ENCODE data around the gene TLCD5.

Gene TLCD5

DNA sequence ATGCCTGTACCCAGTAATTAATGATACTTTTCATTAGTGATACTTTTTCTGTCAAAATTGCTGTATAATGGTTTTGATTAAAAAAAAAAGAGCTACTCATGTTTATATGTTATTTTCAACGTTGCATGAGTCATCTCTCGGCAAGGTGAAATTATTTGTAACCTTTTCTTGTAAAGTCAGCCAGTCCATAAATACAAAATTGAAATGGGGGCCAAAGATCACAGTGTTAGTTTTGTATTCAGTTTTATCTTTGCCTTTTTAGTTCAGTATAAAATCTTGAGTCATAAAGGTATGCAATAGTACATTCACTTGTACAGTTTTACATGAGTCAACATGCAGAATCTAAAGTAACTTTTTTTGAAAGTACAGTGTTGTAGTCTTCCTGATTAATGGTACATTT is 15.4 kb downstream of the TLCD5 start:
- TF ChIP-seq, protein P1, sequence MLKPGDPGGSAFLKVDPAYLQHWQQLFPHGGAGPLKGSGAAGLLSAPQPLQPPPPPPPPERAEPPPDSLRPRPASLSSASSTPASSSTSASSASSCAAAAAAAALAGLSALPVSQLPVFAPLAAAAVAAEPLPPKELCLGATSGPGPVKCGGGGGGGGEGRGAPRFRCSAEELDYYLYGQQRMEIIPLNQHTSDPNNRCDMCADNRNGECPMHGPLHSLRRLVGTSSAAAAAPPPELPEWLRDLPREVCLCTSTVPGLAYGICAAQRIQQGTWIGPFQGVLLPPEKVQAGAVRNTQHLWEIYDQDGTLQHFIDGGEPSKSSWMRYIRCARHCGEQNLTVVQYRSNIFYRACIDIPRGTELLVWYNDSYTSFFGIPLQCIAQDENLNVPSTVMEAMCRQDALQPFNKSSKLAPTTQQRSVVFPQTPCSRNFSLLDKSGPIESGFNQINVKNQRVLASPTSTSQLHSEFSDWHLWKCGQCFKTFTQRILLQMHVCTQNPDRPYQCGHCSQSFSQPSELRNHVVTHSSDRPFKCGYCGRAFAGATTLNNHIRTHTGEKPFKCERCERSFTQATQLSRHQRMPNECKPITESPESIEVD (tag by site-specific recombination; IDR thresholded peaks at IDR 0.05) = peak; percentile 80; the same call in 1 of the 2 replicates
- no peak for TF ChIP-seq ZNF184 (tag by site-specific recombination; IDR thresholded peaks at IDR 0.05)
- TF ChIP-seq FEZF1 (tag by site-specific recombination; IDR thresholded peaks at IDR 0.05) = peak; percentile 65; the same call in 1 of the 2 replicates
- TF ChIP-seq OSR2 (tag by site-specific recombination; IDR thresholded peaks at IDR 0.05) = no peak
- no peak for TF ChIP-seq SALL2 (tag by site-specific recombination; IDR thresholded peaks at IDR 0.05; ENCODE audit: borderline replicate concordance)
- no peak for TF ChIP-seq ZNF76 (tag by site-specific recombination; IDR thresholded peaks at IDR 0.05; ENCODE audit: borderline replicate concordance, low read depth)
- TF ChIP-seq, protein P2, sequence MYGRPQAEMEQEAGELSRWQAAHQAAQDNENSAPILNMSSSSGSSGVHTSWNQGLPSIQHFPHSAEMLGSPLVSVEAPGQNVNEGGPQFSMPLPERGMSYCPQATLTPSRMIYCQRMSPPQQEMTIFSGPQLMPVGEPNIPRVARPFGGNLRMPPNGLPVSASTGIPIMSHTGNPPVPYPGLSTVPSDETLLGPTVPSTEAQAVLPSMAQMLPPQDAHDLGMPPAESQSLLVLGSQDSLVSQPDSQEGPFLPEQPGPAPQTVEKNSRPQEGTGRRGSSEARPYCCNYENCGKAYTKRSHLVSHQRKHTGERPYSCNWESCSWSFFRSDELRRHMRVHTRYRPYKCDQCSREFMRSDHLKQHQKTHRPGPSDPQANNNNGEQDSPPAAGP (tag by site-specific recombination; IDR thresholded peaks at IDR 0.05) = no peak
- TF ChIP-seq, protein P3, sequence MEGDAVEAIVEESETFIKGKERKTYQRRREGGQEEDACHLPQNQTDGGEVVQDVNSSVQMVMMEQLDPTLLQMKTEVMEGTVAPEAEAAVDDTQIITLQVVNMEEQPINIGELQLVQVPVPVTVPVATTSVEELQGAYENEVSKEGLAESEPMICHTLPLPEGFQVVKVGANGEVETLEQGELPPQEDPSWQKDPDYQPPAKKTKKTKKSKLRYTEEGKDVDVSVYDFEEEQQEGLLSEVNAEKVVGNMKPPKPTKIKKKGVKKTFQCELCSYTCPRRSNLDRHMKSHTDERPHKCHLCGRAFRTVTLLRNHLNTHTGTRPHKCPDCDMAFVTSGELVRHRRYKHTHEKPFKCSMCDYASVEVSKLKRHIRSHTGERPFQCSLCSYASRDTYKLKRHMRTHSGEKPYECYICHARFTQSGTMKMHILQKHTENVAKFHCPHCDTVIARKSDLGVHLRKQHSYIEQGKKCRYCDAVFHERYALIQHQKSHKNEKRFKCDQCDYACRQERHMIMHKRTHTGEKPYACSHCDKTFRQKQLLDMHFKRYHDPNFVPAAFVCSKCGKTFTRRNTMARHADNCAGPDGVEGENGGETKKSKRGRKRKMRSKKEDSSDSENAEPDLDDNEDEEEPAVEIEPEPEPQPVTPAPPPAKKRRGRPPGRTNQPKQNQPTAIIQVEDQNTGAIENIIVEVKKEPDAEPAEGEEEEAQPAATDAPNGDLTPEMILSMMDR (tag by site-specific recombination; IDR thresholded peaks at IDR 0.05) = no peak
- POLR2A ChIA-PET = no interaction called here
- Histone ChIP-seq H3K4me3 (ENCODE audit: low read depth, low read length) (peak overlapping the region; percentile 7), H3K36me3 (ENCODE audit: control insufficient read depth in 2 of 2, insufficient read depth in 1 of 2, low read length in 2 of 2) (no peaks in the 10 kb centered on the region), H3K9me3 (ENCODE audit: control insufficient read depth, insufficient read depth, low read depth, low read length) (no peaks in the 10 kb centered on the region), H3K27ac (ENCODE audit: extremely low read depth, low read depth, low read length) (no peak overlapping the region), H3K4me1 (ENCODE audit: control insufficient read depth, insufficient read depth, low read length) (peaks cover 2% of the 10 kb centered on the region; the same call in 1 of the 2 replicates)
- CTCF ChIA-PET = interaction anchor here (0.6 to 1.4 kb wide), 4 partner anchors 38 to 1412 kb away, joined by 4 read pairs; no protein-coding TSS in a partner anchor

DNA sequence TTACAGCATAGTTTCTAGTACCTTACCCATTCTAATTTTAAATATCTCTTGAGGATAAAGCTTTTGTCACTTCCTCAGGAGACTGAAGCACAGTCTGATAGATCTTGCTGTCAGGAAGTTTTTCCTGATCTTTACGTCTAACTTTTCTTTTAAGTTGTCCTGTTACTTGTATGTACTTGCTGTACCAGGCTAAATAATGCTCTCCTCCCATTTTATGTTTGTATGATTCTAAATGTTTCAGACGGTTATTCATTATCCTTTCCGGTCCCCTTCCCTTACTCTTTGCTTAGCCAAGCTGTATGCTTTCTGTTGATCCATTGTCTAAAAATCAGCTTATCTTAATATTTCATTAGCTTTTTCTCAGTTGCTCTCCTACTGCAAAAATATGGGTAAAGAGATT is 17.1 kb downstream of the TLCD5 start:
- ChIA-PET POLR2A (no interaction called here), CTCF (interaction anchor here (1.0 to 1.1 kb wide), 2 partner anchors 43 to 48 kb away, joined by 3 read pairs; no protein-coding TSS in a partner anchor)
- peaks cover 4% of the 10 kb centered on the region; the same call in 1 of the 2 replicates for H3K4me1 ChIP-seq (ENCODE audit: control insufficient read depth, insufficient read depth, low read length)
- no peaks in the 10 kb centered on the region for H3K36me3 ChIP-seq (ENCODE audit: control insufficient read depth in 2 of 2, insufficient read depth in 1 of 2, low read length in 2 of 2)
- H3K9me3 ChIP-seq (ENCODE audit: control insufficient read depth, insufficient read depth, low read depth, low read length) = no peaks in the 10 kb centered on the region
- no peak overlapping the region for H3K27ac ChIP-seq (ENCODE audit: extremely low read depth, low read depth, low read length)
- no peak overlapping the region for H3K4me3 ChIP-seq (ENCODE audit: low read depth, low read length)
- TF ChIP-seq, protein P4, sequence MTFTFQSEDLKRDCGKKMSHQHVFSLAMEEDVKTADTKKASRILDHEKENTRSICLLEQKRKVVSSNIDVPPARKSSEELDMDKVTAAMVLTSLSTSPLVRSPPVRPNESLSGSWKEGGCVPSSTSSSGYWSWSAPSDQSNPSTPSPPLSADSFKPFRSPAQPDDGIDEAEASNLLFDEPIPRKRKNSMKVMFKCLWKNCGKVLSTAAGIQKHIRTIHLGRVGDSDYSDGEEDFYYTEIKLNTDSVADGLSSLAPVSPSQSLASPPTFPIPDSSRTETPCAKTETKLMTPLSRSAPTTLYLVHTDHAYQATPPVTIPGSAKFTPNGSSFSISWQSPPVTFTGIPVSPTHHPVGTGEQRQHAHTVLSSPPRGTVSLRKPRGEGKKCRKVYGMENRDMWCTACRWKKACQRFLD (tag by site-specific recombination; IDR thresholded peaks at IDR 0.05) = no peak
- TF ChIP-seq ZNF184 (tag by site-specific recombination; IDR thresholded peaks at IDR 0.05) (no peak), ZBTB17 (tag by site-specific recombination; IDR thresholded peaks at IDR 0.05) (no peak), ZNF660 (tag by site-specific recombination; IDR thresholded peaks at IDR 0.05) (no peak), ZNF544 (tag by site-specific recombination; IDR thresholded peaks at IDR 0.05) (no peak), ZNF555 (tag by site-specific recombination; conservative IDR thresholded peaks at IDR 0.05) (no peak), ZNF624 (tag by site-specific recombination; IDR thresholded peaks at IDR 0.05) (no peak), ZNF214 (tag by site-specific recombination; IDR thresholded peaks at IDR 0.05; ENCODE audit: borderline replicate concordance) (no peak), HOXD13 (CRISPR knock-in tag; IDR thresholded peaks at IDR 0.05; ENCODE audit: borderline replicate concordance) (no peak), ZNF335 (tag by site-specific recombination; conservative IDR thresholded peaks at IDR 0.05) (no peak), ZNF558 (tag by site-specific recombination; IDR thresholded peaks at IDR 0.05) (no peak)
- TF ChIP-seq, protein P5, sequence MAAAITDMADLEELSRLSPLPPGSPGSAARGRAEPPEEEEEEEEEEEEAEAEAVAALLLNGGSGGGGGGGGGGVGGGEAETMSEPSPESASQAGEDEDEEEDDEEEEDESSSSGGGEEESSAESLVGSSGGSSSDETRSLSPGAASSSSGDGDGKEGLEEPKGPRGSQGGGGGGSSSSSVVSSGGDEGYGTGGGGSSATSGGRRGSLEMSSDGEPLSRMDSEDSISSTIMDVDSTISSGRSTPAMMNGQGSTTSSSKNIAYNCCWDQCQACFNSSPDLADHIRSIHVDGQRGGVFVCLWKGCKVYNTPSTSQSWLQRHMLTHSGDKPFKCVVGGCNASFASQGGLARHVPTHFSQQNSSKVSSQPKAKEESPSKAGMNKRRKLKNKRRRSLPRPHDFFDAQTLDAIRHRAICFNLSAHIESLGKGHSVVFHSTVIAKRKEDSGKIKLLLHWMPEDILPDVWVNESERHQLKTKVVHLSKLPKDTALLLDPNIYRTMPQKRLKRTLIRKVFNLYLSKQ (tag by site-specific recombination; IDR thresholded peaks at IDR 0.05; ENCODE audit: borderline replicate concordance) = no peak
- TF ChIP-seq, protein P6, sequence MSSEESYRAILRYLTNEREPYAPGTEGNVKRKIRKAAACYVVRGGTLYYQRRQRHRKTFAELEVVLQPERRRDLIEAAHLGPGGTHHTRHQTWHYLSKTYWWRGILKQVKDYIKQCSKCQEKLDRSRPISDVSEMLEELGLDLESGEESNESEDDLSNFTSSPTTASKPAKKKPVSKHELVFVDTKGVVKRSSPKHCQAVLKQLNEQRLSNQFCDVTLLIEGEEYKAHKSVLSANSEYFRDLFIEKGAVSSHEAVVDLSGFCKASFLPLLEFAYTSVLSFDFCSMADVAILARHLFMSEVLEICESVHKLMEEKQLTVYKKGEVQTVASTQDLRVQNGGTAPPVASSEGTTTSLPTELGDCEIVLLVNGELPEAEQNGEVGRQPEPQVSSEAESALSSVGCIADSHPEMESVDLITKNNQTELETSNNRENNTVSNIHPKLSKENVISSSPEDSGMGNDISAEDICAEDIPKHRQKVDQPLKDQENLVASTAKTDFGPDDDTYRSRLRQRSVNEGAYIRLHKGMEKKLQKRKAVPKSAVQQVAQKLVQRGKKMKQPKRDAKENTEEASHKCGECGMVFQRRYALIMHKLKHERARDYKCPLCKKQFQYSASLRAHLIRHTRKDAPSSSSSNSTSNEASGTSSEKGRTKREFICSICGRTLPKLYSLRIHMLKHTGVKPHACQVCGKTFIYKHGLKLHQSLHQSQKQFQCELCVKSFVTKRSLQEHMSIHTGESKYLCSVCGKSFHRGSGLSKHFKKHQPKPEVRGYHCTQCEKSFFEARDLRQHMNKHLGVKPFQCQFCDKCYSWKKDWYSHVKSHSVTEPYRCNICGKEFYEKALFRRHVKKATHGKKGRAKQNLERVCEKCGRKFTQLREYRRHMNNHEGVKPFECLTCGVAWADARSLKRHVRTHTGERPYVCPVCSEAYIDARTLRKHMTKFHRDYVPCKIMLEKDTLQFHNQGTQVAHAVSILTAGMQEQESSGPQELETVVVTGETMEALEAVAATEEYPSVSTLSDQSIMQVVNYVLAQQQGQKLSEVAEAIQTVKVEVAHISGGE (tag by site-specific recombination; conservative IDR thresholded peaks at IDR 0.05; ENCODE audit: low read depth) = no peak
- TF ChIP-seq, protein P1 (tag by site-specific recombination; IDR thresholded peaks at IDR 0.05) = no peak

All from HEK293 (cell line).